GM21825 (cell line): ENCODE measurements around the gene EHMT1.

ENCODE experiments used
- ATAC-seq: cut with Tn5 transposase; IDR thresholded peaks from one replicate; pipeline ENCODE4 v1.9.1; 2021; ENCODE audit warnings: mild to moderate bottlenecking, moderate library complexity; ENCODE audit not compliant: unreplicated experiment

Gene EHMT1

DNA sequence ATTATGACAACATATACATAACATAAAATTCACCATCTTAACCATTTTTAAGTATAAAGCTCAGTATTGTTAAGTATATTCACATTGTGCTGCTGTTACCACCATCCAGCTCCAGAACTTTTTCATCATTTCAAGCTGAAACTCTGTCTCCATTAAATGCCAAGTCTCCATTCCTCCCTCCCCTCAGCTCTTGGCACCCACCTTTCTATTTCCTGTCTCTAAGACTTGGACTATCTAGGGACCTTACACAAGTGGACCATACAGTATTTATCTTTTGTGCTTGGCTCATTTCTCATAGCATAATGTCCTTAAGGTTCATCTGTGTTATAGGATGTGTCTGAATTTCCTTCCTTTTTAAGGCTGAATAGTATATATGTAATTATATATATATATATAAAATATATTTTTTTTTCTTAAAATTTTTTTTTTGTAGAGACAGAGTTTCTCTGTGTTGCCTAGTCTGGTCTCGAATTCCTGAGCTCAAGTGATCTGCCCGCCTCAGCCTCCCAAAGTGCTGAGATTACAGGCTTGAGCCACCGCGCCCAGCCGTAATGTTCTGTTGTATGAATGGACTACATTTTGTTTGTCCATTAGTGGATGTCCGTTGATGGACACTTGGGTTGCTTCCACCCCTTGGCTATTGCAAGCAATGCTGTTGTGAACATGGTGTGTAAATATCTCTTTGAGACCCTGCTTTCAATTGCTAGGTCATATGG lies 72.3 kb downstream of the EHMT1 start:
- no peak for ATAC-seq

DNA sequence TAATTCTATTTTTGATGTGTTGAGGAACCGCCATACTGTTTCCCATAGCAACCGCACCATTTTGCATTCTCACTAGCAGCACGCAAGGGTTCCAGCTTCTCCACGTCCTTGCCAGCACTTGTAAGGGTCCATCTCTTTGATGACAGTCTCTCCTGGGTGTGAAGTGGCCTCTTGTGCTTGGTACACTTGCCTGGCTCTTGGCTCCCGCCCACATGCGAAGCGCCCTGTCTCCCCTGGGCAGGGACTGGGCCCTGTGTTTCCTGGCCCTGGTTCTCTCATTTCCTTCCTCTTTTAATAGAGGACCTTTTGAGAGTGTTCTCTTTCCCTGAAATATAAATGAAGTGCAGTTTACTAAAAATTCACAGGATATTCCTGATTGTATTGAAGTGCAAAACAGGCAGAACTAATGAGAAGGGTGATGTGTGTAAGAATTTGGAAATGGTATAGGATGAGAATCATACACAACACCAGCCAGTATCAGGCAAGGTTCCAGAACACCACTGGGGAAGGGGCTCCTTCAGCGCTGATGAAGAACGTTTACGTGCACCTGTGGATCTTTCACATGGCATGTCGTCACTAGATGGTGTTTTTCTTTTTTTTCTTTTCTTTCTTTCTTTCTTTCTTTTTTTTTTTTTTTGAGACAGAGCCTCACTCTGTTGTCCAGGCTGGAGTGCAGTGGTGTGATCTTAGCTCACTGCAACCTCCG lies 73.0 kb downstream of the EHMT1 start:
- no peak for ATAC-seq

DNA sequence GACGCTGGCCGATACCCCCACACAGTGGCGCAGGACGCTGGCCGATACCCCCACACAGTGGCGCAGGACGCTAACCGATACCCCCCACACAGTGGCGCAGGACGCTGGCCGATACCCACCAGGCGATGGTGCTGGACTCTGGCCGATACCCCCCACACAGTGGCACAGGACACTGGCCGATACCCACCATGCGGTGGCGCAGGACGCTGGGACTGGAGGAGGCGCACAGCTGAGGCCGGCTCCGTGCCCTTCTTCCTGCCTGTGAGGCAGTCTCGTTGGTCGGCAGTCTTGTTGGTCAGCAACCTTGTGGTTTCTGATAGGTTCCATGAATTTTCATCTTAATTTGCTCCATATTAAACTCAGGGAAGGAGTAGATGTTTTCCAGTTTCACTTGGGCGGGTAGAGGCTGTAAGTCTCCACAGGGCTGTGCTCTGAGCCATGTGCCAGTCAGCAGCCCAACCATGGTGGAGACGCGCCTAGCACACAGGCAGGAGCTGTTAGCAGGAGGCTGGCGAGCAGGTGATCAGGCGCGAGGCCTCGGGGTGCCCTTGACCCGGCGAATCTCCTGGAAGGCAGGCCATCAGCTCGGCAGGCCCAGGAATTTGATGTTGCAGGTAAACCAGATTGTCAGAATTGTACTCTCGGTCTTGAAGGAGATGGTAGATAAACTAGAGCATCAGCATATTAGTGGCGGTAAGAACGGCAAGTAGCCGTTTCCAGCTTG lies 75.6 kb downstream of the EHMT1 start:
- no peak for ATAC-seq

DNA sequence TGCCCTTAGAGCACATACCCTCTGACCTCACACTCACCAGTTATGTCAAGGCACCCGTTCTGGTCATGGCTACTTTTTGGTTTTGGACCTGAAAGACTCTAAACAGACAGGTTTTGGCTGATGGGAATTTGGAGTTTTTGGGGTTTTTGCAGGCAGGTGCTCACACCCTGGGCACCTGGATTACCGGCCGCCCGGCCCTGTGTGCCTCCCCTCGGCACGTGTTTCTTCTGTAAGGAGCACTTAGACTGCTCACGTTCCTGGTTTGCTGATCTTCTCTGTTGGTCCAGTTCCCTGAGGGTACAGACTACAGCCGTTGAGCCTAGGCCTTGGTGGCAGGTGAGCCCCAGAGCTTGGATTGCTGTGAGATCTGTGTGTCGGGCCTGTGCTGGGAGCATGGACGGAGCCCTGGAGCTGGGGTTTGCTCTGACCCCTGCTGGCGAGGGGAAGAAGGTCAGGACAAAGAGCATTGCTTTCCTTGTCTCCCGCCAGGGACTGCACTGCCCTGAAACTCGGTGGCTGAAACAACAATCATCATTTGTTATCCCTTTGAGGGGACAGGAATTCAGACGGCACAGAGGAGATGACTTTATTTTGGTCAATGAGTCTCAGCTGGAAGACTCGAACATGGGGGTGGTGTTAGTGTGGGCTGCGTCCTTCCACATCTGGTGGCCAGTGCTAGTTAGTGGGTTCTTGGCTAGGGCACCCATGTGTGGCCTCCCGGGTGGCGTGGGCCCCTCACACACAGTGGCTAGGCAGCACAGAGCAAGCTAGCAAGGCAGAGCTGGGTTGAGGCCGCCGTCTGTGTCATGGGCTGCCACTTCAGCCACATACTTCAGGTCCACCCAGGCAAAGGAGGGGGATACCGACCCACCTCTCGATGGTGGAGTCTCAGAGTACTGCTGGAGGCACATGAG lies 76.4 kb downstream of the EHMT1 start:
- ATAC-seq = no peak

DNA sequence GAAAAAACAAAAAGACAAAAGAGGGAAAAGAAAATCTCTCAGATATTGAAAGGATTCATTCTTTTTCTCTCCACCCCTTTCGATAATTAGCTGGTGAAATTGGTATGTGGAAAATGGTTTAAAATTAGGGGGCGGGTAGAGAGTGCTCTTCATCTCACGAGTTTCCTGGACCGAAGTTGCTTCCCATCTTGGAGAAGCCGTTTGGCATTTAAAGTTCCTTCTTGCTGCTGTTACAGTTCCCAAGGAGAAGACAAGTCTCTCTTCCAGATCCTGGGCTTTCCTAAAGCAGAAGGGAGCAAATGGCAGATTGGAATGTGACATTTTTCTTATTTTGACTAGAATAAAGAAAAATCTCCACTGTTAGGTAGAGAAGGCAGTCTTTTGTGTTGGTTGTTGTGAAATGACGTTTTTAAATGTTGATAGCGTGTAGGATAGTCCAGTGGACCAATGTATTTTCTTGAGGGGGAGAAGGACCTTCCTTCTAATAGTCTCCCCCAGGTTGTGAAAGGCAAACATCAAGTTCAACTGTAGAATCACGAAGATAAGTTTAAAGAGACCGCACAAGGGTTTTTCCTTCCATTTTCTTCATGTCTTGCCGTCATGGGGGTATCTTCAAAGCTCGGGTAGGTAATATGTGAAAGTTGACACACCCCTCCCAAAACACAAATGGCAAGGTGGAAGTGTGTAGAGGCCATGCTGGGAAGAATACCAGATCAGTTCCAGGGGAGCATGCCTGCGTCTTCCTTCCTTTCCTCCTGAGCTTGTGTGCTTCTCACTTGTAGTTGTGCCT lies 77.5 kb downstream of the EHMT1 start:
- ATAC-seq = no peak

DNA sequence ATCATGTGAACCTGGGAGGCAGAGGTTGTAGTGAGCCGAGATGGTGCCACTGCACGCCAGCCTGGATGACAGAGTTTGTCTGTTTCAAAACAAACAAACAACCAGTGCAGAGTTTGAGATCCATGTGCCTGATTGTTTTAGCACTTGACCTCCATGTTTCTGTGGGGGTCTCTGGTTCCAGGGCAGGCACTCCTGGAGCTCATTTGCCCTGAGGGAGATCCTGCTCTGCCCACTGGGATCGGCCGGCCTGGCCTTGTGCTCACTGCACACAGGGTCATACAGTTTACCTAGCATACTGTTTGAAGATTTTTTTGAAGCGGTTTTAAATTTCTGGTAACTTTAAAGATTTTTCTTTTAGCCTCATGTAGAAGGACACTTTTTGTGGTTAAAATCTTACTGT lies 78.4 kb downstream of the EHMT1 start:
- no peak for ATAC-seq

DNA sequence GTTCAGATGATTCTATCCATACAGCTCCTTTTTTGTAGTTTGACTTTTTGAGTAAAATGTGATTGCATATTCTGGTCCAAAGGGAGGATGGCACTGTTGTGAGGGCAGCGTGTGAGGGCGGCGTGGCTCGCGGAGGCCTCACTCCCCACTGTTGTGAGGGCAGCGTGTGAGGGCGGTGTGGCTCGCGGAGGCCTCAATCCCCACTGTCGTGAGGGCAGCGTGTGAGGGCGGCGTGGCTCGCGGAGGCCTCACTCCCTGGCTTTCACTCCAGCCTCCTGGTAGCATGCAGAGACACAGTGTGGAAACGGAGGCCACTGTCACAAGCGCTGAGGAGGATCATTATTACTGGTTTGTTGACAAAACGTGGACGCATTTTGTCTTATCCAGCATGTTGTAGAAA lies 79.0 kb downstream of the EHMT1 start:
- no peak for ATAC-seq

DNA sequence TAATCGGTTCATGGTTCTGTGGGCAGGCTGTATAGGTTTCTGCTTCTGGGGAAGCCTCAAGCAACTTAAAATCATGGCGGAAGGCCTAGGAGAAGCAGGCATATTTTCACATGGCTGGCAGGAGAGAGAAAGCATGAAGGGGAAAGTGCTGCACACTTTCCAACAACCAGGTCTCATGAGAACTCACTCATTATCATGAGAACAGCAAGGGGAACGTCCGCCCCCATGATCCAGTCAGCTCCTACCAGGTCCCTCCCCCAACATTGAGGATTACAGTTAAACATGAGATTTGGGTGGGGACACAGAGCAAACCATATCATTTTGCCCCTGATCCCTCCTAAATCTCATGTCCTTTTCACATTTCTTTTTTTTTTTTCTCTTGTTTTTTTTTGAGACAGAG lies 82.1 kb downstream of the EHMT1 start:
- no peak for ATAC-seq

DNA sequence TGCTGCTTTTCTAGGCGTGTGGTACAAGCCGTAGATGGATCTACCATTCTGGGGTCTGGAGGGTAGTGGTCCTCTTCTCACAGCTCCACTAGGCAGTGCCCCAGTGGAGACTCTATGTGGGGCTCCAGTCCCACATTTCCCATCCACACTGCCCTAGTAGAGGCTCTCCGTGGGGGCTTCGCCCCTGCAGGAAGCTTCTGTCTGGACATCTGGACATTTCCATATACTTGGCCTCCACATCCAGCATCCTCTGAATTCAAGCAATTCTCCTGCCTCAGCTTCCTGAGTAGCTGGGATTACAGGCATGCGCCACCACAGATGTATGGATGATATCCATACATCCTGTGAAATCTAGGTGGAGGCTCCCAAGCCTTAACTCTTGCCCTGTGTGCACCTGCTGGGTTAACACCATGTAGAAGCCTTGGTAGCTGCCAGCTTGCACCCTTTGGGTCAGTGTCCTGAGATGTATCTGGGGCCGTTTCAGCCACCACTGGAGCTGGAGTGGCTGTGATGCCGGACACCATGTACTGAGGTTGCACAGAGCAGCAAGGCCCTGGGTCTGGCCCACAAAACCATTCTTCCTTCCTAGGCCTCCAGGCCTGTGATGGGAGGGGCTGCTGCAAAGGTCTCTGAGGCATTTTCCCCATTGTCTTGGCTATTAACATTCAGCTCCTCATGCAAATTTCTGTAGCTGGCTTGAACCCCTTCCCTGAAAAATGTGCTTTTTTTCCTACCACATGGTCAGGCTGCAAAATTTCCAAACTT lies 84.0 kb downstream of the EHMT1 start:
- ATAC-seq = no peak

DNA sequence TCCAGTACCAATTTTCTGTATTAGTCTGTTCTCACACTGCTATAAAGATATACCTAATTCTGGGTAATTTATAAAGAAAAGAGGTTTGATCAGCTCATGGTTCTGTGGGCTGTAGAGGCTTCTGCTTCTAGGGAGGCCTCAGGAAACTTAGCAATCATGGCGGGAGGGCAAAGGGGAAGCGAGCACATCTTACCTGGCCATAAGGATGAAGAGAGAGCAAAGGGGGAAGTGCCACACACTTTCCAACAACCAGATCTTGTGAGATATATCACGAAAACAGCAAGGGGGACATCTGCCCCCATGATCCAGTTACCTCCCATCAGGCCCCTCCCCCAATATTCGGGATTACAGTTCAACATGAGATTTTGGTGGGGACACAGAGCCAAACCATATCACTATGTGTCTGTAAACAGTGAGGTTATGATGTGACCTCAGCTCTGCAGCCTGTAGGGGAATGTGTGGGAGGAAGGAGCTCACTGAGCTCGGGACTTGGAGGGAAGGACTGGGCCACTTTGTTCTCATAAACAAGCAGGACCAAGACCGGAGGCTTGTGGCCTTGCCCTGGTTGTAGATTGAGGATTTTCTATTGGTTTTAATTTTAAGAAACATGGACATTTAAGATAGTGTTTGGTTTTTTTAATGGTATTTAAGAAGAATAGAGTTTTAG lies 85.2 kb downstream of the EHMT1 start:
- no peak for ATAC-seq

DNA sequence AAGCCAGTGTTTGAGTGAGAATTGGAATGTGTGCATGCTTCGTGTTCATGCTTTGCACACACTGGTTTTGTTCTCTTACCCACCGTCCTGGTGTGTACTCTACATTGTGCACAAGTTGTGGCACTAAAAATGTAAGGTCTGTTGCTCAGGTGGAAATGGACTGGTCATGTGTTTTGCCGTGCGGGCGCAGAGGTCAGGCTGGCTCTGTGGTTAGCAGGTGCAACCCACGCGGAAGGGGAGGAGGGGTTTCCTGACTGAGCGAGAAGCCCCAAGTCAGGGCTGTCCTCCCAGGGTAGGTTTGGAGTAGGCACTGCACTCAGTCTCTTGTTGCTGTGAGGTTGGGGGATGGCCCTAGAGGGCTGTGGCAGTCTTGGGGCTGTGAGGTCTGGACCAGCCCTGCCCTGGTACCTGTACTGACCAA lies 86.6 kb downstream of the EHMT1 start:
- ATAC-seq = no peak

DNA sequence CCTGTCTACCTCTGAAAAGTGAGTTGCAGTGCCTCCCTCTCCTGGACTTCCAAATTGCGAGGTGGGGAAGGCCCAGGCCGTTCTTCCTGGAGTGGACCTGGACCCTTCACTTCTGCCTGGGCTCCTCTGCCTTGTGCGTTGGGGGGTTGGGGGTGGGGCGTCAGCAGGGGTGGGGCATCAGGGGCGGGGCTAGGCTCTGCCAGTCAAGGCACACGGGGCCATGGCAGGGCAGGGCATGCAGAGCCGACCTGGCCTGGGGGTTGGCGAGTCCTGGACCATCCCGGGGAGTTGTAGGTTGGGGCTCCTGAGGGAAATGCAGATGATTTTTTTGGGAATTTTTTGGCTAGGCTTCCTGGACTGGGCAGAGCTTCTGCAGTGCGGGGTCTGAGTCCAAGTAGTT lies 87.1 kb downstream of the EHMT1 start:
- ATAC-seq = no peak

DNA sequence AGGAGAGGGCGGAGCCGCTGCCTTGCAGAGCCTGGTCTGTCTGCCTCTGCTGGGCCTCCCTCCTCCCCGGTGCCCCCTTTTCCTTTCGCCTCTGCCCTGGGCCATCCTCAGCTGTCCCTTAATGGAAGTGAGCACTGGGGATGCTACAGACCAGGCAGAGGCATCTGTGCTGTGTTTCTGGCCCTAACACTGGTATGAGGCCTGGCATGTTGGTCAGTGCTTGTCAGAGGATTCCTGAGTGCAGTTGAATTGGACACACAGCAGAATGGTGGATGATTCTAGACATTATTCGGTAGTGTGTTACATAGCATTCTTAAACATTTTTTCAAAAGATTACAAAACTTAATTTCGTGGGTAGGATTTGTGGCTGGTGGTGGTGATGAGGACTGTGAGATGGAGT lies 88.6 kb downstream of the EHMT1 start:
- no peak for ATAC-seq

DNA sequence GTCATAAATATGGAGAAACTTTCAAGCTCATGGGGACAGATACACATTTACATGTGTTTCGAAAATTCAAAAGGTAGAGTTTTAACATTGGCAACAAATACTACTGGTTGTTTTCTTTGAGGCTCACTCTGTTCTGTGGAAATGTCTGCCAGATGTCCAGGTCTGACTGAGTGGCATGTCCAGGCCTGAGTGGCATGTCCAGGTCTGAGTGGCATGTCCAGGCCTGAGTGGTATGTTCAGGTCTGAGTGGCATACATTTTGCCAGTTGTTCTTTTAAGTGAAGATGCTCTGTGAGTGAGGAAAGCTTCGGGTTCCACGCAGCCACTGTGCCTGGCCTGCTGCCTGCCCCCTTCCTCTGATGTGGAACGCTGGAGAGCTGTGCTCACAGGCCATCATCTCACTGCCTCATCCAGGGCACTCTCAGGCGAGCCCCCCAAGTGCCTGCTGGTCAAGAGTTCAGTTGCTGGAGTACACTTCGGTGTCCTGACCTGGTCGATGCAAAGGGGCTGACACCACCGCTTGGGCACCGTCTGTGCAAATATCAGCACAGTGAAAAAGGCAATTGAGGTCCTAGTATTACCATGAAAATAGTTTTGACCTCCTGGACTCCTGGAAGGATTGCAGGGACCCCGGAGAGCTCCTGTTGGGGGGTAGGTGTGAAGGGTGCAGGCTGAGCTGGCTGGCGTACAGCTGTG lies 89.9 kb downstream of the EHMT1 start:
- no peak for ATAC-seq

DNA sequence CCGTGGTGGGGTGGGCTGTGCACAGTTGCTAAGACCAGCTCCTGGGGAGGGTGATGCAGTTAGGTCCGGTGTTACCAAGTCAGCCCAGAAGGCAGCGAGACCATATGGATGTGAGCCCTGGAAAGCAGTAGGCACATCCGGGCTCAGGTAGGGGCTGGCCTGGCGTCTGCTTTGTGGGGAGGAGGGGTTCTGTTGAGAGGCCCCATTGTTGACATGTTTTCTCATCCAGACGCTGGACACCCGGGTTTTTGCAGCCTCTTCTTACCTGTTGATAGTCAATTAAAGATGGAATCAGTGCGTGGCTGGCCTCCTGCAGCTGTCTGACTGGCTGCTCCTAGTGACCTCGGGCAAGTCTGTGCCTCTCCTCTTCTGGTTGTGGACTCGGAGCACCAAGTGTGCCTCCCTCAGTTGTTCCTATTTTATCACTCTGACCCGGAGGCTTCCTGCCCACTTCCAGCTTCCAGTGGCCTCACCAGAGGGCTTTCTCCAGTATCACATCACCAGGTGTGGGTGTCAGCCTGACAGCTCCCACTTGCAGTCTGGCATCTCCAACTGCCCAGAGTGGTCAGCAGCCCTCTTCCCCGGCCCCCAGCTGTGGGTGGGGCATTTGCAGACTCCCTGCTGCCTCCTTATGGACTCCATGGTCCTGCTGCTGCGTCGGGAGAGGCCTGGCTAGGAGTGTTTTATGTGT lies 90.8 kb downstream of the EHMT1 start:
- ATAC-seq = no peak

DNA sequence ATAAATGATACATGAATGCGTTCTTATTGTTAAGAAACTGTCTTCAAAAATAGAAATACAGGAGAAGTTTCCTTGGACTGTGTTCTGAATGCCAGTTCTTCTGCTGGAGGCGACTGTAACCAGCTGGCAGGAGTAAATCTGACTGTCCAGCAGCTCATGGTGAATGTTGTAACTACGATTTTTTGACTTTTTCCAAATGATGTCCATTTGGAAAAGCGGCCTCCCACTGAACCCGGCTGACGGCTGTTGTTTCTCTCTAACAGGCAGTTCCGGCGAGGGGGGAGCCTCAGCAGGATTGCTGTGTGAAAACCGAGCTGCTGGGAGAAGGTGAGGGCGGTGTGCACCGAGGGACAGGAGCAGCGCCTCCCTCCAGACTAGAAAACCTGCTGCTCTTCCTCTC lies 91.9 kb downstream of the EHMT1 start:
- no peak for ATAC-seq

DNA sequence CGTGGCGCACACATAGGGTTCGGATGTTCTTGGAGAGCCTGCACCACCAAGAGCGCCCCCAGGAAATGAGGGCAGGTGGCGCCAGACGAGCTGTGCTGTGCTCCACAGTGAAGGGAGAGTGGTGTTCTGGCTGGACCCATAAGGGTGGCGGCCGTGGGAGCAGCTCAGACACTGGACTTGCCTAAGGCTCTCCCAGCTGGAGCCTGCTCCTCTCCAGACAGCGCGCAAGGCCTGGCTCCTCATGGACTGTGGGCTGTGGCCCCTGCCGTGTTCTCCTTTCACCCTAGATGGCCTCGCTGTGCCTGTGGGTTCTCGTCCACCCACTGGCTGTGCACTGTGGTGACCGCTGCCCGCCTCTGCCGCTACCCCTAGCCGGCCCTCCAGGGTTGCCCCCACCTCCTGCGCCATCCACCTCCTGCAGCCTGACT lies 92.9 kb downstream of the EHMT1 start:
- no peak for ATAC-seq

DNA sequence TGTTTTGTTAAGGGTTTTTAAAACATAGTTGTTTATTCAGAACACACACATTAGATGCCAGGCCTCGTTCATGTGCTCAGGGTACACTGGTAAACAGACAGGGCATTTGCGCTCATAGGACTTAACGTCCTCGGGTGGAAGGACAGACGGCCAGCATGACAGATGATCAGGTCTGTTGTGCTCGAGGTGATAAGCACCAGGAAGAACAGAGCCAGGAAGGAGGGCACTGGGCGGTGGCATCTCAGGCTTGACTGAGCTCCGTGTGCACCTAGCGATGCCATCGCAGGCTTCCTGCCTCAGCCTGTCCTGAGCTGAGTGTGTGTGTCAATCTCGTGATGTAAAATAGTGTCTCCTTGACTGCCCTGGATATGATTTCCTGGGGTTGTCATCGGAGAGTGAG lies 96.5 kb downstream of the EHMT1 start:
- ATAC-seq = no peak
